ENCODE data around the gene MSI2.

DNA sequence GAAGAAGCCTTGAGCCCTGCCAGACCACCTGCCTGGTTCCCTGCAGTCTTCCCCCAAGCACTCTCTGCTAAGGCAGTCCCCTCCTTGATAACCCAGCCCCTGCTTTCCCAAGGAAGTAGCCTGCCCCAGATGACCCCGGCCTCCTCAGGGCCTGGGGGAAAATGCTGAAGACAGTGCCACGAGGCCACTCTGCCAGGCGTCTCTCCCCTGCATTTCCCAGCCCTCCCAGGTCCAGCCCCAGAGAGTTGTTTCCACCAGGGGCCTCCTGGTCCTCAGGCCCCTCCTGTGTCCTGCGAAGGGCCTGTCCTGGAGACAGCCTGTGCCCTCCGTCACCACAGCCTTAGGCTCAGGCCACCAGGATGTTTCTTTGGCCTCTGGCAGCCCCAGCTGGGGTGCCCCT is 392.4 kb downstream of the MSI2 start:
- TF ChIP-seq CTCF (IDR thresholded peaks at IDR 0.05; ENCODE audit: extremely low read depth in 1 of 2, insufficient read depth in 1 of 2, low read depth in 1 of 2, low read length in 2 of 2) (no peak), POLR2AphosphoS5 (IDR thresholded peaks at IDR 0.05; ENCODE audit: insufficient read depth, low read depth, low read length) (no peak), JUN (IDR thresholded peaks at IDR 0.05; ENCODE audit: borderline replicate concordance, insufficient read depth, insufficient read length, low read depth) (no peak), POLR2A (IDR thresholded peaks at IDR 0.05; ENCODE audit: low read depth, low read length) (no peak), MYC (IDR thresholded peaks at IDR 0.05; ENCODE audit: low read depth, low read length) (no peak), EZH2 (IDR thresholded peaks at IDR 0.05; ENCODE audit: borderline replicate concordance, low read depth, low read length, severe bottlenecking) (no peak), MAX (IDR thresholded peaks at IDR 0.05; ENCODE audit: insufficient read depth, insufficient read length) (no peak), GATA2 (IDR thresholded peaks at IDR 0.05; ENCODE audit: insufficient read depth, insufficient read length, low read depth, low read length) (no peak), FOS (IDR thresholded peaks at IDR 0.05; ENCODE audit: borderline replicate concordance, insufficient read depth, low read length) (no peak)

All from endothelial cell of umbilical vein (primary cell).